Testis (tissue), 3 donors: ENCODE measurements around the gene ABHD2. TPM values are rescaled to one million over a fixed set of nuclear protein-coding genes. Genes with fewer than 3 reads are reported as not detected.

Source experiments
- DNase-seq: peaks from one replicate; pipeline ENCODE4 v3.0.0-alpha.2; 2019
- H3K27ac ChIP-seq, 2 donors: fragments of 200-600 bp; sonication (generic); one replicate each; pipeline ENCODE4 v1.5.1; 2019
- H3K27me3 ChIP-seq: fragments of 200-600 bp; sonication (generic); one replicate; pipeline ENCODE4 v1.5.1; 2019
- H3K36me3 ChIP-seq: fragments of 200-600 bp; sonication (generic); one replicate; pipeline ENCODE4 v1.5.1; 2017; ENCODE audit warnings: low read depth; ENCODE audit errors: missing control alignments
- H3K4me1 ChIP-seq: fragments of 200-600 bp; sonication (generic); one replicate; pipeline ENCODE4 v1.5.1; 2019
- H3K4me3 ChIP-seq, 2 donors: fragments of 200-600 bp; sonication (generic); one replicate each; pipeline ENCODE4 v1.5.1; 2017 to 2019
- H3K9me3 ChIP-seq: fragments of 200-600 bp; sonication (generic); one replicate; pipeline ENCODE4 v1.5.1; 2017
- CTCF ChIP-seq, 3 experiments: fragments of 450-650 bp in 2 of 3; fragments of 200-600 bp in 1 of 3; sonication (generic) in 1 of 3; IDR thresholded peaks; one replicate each; pipeline ENCODE4 v1.5.1; 2016 to 2019; ENCODE audit warnings: antibody characterized with exemption in 3 of 3, mild to moderate bottlenecking in 2 of 3, moderate library complexity in 1 of 3
- POLR2A ChIP-seq: fragments of 450-650 bp; IDR thresholded peaks from one replicate; pipeline ENCODE4 v1.6.1; 2017; ENCODE audit warnings: antibody characterized with exemption, mild to moderate bottlenecking, moderate library complexity
- WGBS, 2 donors: methylation state at CpG; one replicate each; pipeline ENCODE4 v1.1.5; 2018; 5-methylcytosine and 5-hydroxymethylcytosine counted together
- intact Hi-C: fragments of 100-400 bp; cut with DNase I; formaldehyde crosslinking; loops from one replicate; pipeline ENCODE4 v1.15.1; 2023; ENCODE audit warnings: low total_unique reads
- polyA plus RNA-seq: library from polyadenylated mRNA; stranded (reverse); fragments of 350-450 nt; fragmentation: Illumina TruSeq; extraction: RNeasy Lipid Tissue Mini Kit (QIAGEN cat#74804); gene quantifications from one replicate; pipeline ENCODE4 v1.2.3, GENCODE V29; 2014; ENCODE audit warnings: low read depth, low replicate concordance; ENCODE audit not compliant: insufficient read depth
- total RNA-seq, 2 donors: library from RNA; depleted of rRNA; stranded (reverse); fragments of >200 nt; gene quantifications; one replicate each; pipeline ENCODE4 v1.2.3, GENCODE V29; 2016

ABHD2 gene
- total and polyA plus RNA-seq, 3 donors from 2014 or later, result 82.5 to 214 (median 109) TPM

- peak; percentile 62 for DNase-seq
- Histone ChIP-seq H3K27ac (no peak overlapping the region), H3K9me3 (no peaks in the 10 kb centered on the region), H3K36me3 (no peaks in the 10 kb centered on the region), H3K4me3 (no peak overlapping the region), H3K27me3 (no peaks in the 10 kb centered on the region), H3K4me1 (no peaks in the 10 kb centered on the region)
- TF ChIP-seq CTCF (IDR thresholded peaks at IDR 0.05) (peak; percentile 34 to 72 (median 67)), POLR2A (no peak)
- intact Hi-C loops, result no loop called here
- WGBS, 2 donors, result 71 to 79% methylated on average over 11 to 12 of the region's 12 CpGs
These were observed 83.1 kb downstream of the ABHD2 start for GRCh38 chr15:89171136-89172072.

- 70 to 73% methylated on average over 2 of the region's 2 CpGs for WGBS, 2 donors
- intact Hi-C loops, result no loop called here
- DNase-seq, result no peak
- no peak overlapping the region for H3K4me3 ChIP-seq
- peaks cover 3% of the 10 kb centered on the region for H3K4me1 ChIP-seq
- no peaks in the 10 kb centered on the region for H3K36me3 ChIP-seq
- H3K27ac ChIP-seq, result no peak overlapping the region
- TF ChIP-seq POLR2A, result no peak
- no peak for TF ChIP-seq CTCF (IDR thresholded peaks at IDR 0.05)
- H3K9me3 ChIP-seq, result no peaks in the 10 kb centered on the region
- H3K27me3 ChIP-seq, result no peaks in the 10 kb centered on the region
These were observed 84.7 kb downstream of the ABHD2 start for GRCh38 chr15:89172921-89173320.

GRCh38 chr15:89174476-89174875 lies 86.2 kb downstream of the ABHD2 start:
- no peak for DNase-seq
- TF ChIP-seq POLR2A, result no peak
- no peak for TF ChIP-seq CTCF (IDR thresholded peaks at IDR 0.05)
- H3K27me3 ChIP-seq, result no peaks in the 10 kb centered on the region
- no peaks in the 10 kb centered on the region for H3K9me3 ChIP-seq
- intact Hi-C loops, result no loop called here
- no peak overlapping the region for H3K27ac ChIP-seq
- WGBS, 2 donors, result 56 to 75% methylated on average over 5 of the region's 5 CpGs
- H3K36me3 ChIP-seq, result no peaks in the 10 kb centered on the region
- peaks cover 3% of the 10 kb centered on the region for H3K4me1 ChIP-seq
- H3K4me3 ChIP-seq, result no peak overlapping the region

- Histone ChIP-seq H3K9me3 (no peaks in the 10 kb centered on the region), H3K27me3 (no peaks in the 10 kb centered on the region), H3K36me3 (no peaks in the 10 kb centered on the region), H3K4me3 (no peak overlapping the region), H3K4me1 (peaks cover 3% of the 10 kb centered on the region), H3K27ac (no peak overlapping the region)
- intact Hi-C loops, result loop anchor here (5.0 kb wide), 1 partner anchor 118 kb away; no protein-coding TSS in a partner anchor
- TF ChIP-seq CTCF (IDR thresholded peaks at IDR 0.05), result no peak
- TF ChIP-seq POLR2A, result no peak
- 82 to 85% methylated on average over 13 of the region's 13 CpGs for WGBS, 2 donors
- no peak for DNase-seq
These were observed 87.4 kb downstream of the ABHD2 start for GRCh38 chr15:89175617-89176191.
